NCI-H748 (cell line): ENCODE data around the gene FAM187B.
A peak's percentile ranks its signal among the peaks of the same experiment; 100 is the strongest.
"Not testable (repeated sequence)": the region's sequence is repeated elsewhere in the genome, so short reads cannot be mapped to it uniquely, and the experiment has no call there.

ENCODE experiments used
- DNase-seq: peaks from one replicate; lab custom pipeline; 2025; ENCODE audit not compliant: unreplicated experiment; lab: John Stamatoyannopoulos, UW

FAM187B gene

DNA sequence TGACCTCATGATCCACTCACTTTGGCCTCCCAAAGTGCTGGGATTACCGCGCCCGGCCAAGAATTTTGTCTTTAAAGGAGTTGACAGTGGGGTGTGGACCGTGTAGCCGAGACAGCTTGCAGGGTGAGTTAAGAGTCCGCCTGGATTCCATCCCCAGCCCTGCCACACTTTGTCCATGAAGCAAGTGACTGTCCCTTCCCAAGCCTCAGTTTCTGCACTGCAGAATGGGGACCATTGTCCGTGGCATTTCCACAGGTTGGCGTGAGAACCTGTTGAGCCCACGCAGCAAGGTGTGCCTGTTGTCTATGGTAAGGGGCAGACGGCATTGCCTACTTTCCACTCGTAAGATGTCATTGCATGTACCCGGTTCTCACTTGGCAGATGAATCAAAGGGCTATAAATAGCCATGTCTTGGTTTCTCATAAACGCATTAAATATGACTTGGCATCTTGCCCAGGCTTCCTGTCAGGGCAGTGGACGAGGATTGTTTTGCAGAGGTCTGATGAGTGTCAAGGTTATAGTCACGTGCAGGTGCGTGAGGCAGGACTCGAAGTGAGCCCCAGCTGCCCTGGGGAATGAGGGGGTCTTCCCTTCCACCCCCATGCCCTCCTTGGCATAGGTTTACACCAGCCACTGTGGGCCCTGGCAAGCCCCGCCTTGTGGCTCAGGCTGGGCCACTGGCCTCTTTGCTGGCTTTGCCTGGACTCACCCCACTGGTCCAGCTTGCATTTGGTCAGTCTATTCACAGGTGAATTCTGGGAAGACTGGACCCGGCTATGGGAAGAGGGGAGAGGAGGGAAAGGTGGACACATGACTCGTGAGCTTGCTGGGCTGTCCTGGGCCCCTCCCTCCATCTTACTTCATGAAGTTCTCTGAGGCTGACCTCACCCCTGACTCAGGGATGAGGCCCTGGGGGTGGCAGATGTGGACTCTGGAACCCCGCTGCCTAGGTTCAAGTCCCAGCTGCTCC lies 14.6 kb downstream of the FAM187B start:
- DNase-seq = peak; percentile 93

DNA sequence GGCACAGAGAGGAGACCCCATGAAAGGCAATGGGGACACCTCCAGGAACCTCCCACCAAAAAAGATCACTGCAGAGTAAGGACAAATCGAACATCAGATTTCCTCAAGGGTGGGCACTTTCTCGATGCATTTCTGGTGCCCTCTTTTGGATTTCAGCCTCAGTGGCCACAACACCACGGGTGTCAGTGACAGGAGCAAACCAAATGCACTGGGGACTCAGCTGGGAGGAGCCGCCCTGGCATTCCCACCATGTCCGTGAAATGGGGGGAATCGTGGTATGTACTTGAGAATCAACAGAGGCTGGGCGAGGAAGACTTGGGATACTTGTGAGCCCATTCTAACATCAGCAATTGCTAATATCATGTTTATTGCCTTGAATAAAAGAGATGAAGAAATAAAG lies 16.3 kb downstream of the FAM187B start:
- no peak for DNase-seq

DNA sequence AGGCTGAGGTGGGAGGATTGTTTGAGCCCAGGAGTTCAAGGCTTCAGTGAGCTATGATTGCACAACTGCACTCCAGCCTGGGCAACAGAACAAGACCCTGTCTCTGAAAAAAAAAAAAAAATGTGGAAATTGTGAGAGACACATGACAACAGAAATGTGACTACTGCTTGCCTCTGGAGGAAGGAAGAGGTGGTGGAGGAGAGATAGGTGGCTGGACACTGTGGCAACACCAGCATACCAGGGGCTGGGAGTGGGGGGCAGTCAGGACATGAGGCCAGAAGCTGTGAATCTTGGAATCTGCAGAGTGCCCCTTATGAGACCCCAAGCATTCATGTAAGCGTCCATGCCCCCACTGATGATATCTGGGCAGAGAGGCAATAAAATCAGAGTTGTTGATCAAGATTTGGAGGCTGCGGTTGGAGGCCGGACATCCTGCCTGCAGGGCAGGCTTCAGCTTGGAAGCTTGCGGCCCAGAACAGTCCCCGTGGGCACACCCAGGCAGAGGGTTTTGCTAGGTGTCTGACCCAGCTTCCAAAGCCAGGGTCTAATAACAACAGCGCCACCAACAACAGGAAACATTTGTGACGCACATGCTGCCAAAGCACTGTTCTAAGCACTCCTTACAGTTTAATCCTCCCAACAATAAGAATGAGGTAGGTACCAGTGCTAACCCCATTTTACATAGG lies 16.9 kb downstream of the FAM187B start:
- DNase-seq = no peak

DNA sequence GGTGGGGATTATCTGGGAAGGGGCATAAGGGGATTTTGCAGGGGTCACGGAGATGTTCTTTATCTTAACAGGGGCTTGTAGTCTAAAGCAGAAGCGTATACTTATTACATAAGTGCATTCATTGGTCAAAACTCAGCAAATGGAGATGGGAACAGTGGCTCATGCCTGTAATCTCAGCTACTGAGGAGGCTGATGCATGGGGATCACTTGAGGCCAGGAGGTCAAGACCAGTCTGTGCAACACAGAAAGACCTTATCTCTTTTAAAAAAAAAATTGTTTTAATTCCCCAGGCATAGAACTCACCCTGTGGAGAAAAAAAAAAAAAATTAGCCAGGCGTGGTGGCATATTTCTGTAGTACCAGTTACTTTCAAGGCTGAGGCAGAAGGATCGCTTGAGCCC lies 18.9 kb downstream of the FAM187B start:
- no peak for DNase-seq

DNA sequence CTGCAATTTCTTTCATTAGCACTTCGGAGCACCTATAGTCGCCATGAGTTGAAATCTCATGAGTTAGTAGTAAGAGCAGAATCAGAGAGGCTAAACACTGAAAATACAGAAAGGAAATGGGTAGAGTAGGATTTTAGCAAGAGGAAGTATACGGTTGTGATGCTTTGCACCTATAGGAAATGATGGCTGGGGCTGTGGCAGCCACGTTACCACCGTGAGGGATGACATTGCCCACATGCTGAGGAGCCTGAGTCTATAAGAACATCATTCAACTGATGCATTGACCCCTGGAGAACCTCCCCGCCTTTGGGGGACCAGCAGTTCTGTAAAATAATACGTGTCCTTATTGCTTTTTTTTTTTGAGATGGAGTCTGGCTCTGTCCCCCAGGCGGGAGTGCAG lies 20.4 kb downstream of the FAM187B start:
- DNase-seq = no peak

DNA sequence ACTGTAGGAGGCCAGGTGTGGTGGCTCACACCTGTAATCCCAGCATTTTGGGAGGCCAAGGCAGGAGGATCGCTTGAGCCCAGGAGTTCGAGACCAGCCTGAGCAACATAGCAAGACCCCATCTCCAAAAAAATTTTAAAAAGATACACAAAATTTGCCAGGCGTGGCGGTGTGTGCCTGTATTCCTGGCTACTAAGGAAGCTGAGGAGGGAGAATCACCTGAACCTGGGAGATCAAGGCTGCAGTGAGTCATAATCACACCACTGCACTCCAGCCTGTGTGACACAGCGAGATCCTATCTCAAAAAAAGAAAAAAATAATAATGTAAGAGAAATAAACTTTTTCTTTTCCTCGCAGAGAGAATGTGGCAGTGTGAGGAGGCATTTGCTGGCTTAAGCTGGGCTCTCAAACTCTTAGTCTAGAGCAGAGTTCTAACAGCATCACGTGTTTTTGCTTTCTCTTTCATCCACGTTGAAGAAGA lies 21.1 kb downstream of the FAM187B start:
- DNase-seq = no peak

DNA sequence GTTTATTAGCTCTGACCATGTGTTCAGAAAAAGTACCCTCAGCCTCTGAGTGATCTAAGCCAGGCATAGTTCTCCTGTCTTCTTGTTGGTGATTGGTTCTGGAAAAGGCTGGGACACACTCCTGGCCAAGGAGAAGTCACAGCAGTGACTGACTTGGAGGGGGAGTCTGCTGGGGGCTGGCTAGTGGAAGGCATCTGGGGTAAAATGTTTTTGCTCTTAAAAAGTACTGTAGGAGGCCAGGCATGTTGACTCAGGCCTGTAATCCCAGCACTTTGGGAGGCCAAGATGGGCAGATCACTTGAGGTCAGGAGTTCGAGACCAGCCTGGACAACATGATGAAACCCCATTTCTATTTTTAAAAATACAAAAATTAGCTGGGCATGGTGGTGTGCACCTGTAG lies 21.7 kb downstream of the FAM187B start:
- no peak for DNase-seq

DNA sequence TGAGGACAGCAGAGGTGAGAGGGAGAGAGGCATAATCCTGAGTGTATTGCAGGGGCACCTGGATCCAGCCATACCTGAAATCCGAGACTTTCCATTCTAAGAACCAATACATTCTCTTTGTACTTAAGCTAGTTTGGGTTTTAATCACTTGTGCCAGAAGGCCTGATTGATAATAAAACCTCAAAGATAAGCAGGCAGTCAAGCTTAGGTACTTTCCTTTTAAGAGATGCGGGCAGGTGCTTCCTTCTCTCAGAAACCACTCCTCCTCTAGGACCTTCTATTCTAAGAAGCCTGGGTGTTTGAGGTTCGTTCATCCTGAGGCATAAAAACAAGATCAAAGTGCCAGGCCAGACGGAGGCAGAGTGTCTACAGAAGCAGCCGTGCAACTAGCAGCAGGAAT lies 22.2 kb downstream of the FAM187B start:
- DNase-seq = no peak

DNA sequence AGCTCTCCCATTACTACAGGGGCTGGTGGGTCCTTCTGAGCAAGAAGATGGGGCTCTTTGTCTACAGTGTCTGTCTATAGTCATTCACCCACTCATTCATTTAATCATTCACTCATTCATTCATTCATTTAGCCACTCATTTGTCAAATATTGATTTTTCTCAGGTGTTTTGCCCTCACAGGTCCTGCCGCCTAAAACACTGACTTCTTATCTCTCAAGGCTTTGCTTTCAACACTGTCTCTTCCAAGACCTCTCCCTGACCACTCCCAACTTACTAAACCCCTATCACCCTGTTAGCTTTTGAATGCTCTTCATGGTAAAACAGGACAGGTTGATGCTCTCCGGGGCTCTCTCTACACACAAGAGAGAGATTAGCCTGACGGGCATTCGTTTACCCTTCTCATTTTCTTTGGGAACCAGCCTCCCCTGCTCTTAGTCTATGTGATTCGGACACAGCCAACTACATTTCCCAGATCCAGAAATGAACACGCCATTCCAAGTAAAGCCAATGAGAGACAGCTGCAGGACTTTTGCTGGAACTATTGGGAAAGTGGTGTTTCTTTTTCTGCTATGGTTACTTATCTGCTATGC lies 22.7 kb downstream of the FAM187B start:
- DNase-seq = no peak

DNA sequence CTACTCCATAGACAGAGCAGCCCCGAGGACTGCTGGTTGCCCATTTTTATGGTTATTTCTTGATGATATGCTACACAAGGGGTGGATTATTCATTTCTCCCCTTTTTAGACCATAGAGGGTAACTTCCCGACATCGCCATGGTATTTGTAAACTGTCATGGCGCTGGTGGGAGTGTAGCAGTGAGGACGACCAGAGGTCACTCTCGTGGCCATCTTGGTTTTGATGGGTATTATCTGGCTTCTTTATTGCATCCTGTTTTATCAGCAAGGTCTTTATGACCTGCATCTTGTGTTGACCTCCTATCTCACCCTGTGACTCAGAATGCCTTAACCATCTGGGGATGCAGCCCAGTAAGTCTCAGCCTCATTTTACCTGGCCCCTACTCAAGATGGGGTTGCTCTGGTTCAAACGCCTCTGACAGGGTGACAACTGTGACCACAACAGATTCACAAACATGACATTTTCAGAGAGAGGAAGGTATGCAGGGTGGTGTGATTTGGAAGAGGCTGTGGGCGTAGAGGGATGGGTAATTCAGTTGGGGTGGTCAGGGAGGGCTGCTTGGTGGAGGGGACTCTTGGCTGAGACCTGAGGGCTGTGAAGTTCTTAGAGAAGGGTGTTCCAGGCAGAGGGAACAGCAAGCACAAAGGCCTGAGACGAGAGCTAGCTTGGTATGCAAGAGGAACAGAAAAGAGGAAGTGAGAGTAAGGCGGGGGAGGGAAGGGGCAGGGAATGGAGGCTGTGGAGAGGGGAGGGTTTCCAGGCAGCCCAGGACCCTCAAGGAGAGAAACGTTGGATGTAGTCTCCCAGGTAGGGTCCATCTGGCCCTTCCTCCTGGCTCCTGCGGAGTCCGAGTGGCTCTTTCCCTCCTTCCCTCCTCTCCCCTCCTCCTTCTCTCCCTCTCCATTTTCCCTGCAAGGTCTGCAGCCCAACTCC lies 23.5 kb downstream of the FAM187B start:
- DNase-seq = no peak

DNA sequence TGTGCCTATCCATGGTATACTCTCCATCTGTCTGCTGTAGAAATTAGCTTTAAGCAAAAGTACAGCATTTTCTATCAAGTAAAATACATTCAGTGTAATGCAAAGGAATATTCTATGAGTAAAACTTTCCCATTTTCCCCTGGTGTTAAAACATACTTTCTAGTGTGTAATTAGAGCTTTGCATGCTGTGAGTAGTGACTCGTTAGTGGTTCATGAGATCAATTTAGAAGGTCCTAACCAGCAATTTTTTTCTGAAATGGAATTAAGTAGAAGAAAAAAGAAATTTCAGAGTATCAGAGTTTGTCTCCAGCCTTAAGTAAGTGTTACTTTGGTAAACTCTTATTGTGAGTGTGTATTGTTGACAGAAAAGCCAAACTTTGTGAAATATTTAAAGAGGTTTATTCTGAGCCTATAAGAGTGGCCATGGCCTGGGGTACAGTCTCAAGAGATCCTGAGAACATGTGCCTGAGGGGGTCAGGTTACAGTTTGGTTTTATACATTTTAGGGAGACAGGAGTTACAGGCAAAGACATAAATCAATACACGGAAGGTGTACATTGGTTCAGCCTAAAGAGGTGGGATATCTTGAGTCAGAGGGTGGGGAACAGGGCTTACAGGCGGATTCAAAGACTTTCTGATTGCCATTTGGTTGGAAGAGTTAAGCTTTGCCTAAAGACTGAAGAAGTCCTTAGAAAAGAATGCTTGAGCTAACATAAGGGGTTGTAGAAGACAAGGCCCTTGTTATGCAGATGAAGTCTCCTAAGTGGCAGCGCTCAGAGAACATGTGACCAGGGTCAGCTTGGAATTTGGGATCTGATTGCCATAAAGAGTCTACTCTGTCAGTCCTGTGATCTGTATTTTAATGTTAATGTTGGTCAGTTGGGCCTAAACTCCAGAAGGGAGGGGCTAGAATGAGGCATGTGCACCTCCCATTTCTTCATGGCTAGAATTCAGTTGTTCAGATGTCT lies 25.5 kb downstream of the FAM187B start:
- no peak for DNase-seq

DNA sequence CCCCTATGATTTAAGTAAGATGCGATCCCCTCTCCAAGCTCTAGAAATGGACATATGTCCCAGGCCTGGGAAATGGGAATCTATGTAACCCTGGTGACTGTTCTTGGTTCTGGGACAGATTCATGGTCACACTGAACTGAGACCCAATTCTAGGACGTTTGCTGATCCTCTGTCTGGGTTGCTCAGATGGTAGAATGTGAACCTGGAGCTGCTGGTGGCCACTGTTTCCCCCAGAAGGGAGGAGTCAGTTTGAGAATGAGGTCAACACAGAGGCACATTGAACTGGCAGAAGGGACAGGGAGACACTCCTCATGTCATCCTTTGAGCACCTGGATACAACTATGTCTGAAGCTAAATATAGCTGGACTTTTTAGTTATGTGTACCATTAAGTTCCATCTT lies 29.1 kb downstream of the FAM187B start:
- no peak for DNase-seq

DNA sequence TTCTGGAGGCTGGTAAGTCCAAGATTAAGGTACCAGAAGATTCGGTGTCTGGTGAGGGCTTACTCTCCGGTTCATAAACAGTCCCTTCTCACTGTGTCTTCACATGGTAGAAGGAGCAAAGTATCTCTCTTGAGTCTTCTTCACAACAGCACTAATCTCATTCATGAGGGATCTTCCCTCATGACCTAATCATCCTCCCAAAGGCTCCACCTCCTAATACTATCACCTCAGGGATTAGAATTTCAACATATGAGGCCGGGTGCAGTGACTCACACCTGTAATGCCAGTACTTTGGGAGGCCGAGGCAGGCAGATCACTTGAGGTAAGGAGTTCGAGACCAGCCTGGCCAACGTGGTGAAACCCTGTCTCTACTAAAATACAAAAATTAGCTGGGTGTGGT lies 31.7 kb downstream of the FAM187B start:
- DNase-seq = not testable (repeated sequence)

DNA sequence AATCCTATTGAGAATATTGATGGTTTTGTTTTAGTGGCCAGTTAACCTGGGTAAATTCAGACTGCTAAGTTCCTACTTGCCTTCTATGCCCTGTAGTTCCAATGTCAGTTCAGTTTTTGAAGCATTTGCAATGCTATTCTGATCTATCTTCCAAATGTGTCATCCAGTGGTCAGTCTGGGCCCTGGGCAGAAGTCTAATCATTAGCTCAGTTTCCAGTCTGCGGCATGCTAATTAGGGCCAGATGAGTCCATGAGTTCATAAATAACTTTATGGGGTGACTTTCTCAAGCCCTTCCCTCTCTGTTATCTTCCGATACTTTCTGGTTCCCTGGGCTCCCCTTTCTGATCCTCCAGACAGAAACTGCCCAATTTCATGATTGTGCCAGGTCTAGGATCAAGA lies 32.7 kb downstream of the FAM187B start:
- no peak for DNase-seq

DNA sequence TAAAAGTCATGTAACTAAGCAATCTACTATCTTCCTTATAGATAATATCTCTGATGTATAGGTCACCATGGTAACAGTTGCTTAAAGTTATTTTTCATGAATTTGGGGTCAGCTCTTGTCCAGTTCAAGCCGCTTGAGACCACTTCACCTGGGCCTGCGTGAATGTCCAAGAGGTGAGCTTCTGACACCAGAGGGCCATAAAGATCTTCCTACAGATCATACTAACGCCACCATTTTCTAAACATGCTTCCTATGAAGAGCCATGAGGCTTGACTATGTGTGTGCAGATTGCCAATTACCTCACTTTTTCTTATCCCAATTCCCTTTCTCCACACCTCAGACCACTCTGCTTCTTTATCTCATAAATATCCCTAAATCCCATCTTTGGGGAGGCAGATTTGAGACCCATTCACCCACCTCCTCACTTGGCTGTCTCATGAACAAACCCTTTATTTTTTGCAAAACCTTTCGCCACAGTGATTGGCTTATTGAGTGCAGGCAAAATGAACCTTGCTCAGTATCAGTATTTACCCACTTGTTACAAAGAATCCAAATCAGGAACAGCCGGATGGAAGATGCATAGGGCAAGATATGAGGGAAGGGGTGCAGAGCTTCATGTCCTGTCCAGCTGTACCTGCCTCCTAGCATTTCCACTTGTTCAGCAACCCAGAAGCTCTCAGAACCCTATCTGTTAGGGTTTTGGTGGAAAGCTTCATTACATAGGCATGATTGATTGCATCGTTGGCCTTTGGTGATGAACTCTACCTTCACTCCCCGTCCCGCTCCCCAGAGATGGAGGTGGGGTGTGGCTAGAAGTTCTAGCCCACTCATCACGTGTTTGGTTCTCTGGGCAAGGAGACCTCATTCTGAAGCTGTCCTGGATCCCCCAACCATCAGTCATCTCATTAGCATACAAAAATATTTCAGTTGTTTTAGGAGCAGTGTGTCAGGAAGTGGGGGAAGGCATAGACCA lies 34.2 kb downstream of the FAM187B start:
- DNase-seq = no peak

DNA sequence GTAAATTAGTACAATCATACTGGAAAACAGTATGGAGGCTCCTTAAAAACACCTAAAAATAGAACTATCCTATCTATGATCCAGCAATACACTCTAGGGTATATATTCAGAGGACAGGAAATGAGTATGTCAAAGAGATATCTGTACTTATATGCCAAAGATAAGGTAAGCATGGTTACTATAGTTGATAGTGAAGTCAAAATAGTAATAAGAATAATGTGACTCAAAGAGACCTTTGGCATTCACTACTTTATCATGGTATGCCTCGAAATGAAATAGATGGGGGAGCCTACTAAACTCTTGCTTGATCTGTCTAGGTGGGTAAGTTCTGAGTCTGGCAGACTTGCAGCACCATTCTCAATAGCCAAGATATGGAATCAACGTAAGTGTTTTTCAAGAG lies 43.7 kb downstream of the FAM187B start:
- DNase-seq = no peak

DNA sequence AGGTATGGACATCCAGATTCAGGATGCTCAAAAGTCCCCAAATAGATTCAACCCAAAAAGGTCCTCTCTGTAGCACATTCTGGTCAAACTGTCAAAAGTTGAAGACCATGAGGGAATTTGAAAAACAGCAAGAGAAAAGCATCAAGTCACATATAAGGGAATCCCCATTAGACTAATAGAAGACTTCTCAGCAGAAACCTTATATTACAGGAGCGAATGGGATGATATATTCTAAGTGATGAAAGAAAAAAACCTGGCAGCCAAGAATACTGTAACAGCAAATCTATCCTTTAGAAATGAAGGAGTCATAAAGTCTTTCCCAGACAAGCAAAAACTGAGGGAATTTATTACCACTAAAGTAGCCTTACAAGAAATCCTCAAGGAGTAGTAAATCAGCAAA lies 44.3 kb downstream of the FAM187B start:
- no peak for DNase-seq

DNA sequence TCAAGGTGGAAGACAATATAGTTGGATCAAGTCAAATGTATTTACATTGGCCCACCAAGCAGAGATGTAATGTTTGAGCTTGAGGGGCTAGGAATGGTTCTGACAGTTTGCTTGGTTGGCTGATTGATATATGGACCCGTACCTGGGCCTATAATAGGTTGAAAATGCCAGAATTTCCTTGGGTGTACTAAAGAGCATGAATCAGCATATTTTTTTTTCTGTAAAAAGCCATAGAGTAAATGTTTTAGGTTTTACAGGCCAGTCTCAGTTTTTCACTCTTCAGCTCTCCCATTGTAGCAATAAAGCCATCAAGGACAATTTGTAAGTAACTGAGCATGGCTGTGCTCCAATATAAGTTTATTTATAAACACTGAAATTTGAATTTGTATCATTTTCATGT lies 47.2 kb downstream of the FAM187B start:
- DNase-seq = no peak
